Measurements from ENCODE around the gene ASXL1. TPM values are rescaled to one million over a fixed set of nuclear protein-coding genes. Genes with fewer than 3 reads are reported as not detected.

Gene ASXL1
- total and polyA plus RNA-seq, 5 donors from 2014 or later: 15.0 to 314 (median 21.7) TPM

DNA sequence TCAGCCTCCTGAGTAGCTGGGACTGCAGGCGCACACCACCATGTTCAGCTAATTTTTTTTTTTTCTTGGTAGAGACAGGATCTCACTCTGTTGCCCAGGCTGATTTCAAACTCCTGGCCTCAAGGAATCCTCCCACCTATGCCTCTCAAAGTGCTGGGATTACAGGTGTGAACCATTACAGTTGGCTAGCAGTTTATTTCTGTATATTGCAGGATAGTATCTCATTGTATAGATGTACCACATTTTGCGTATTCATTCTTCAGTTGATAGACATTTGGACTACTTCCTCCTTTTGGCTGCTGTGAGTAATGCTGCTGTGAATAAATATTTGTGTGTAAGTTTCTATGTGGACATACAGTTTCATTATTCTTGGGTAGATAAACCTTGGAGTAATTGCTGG, 32.9 kb downstream of the ASXL1 start:
- H3K36me3 ChIP-seq (ENCODE audit: control insufficient read depth, insufficient read depth, low read length): peaks cover 30% of the 10 kb centered on the region
- H3K4me3 ChIP-seq (ENCODE audit: low read depth, low read length): no peak overlapping the region
- ATAC-seq (ENCODE audit: low read depth in 2 of 2) (no peak), DNase-seq (no peak)
- Mint-ChIP-seq H3K9me3 (peaks cover 0 to 13% (median 1%) of the 10 kb centered on the region in 7 donors), H3K36me3 (peaks cover 28% of the 10 kb centered on the region), H3K27me3 (no peaks in the 10 kb centered on the region), H3K27ac (peak overlapping the region in 2 of 3 donors; percentile 64 to 83), H3K4me1 (peaks cover 28 to 66% (median 53%) of the 10 kb centered on the region in 4 donors), H3K4me3 (no peak overlapping the region)
- no peak overlapping the region for H3K27ac ChIP-seq (ENCODE audit: insufficient read depth, low read length, poor library complexity, severe bottlenecking)
- peaks cover 36% of the 10 kb centered on the region for H3K4me1 ChIP-seq (ENCODE audit: control insufficient read depth, insufficient read depth, low read length, poor library complexity, severe bottlenecking)
- H3K27me3 ChIP-seq (ENCODE audit: control insufficient read depth, insufficient read depth, low read length): no peaks in the 10 kb centered on the region
- peaks cover 3 to 6% of the 10 kb centered on the region in 2 experiments for H3K9me3 ChIP-seq (ENCODE audit: control insufficient read depth in 2 of 2, low read length in 2 of 2)

DNA sequence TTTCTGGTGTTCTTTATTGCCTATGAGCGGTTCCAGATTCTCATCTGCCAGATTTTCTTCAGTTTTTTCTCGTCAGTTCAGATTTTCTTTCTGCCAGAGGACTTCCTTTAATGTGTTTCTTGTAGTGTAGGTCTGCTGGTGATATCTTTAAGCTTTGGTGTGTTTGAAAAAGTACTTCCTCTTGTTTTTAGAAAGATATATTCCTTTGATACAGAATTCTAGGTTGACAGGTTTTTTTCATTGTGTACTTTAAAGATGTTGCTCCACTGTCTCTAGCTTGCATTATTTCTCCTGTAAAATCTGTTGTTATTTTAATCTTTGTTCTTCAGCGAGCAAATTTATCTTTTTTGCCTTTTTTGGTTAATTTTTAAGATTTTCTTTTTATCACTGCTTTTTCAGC, 36.9 kb downstream of the ASXL1 start:
- no peaks in the 10 kb centered on the region for H3K27me3 Mint-ChIP-seq
- peak overlapping the region; percentile 1 for H3K27ac ChIP-seq (ENCODE audit: insufficient read depth, low read length, poor library complexity, severe bottlenecking)
- H3K4me1 ChIP-seq (ENCODE audit: control insufficient read depth, insufficient read depth, low read length, poor library complexity, severe bottlenecking): peaks cover 10% of the 10 kb centered on the region
- peaks cover 0 to 16% (median 3%) of the 10 kb centered on the region in 7 donors for H3K9me3 Mint-ChIP-seq
- H3K9me3 ChIP-seq (ENCODE audit: control insufficient read depth in 2 of 2, low read length in 2 of 2): peaks cover 3 to 6% of the 10 kb centered on the region in 2 experiments
- no peaks in the 10 kb centered on the region for H3K27me3 ChIP-seq (ENCODE audit: control insufficient read depth, insufficient read depth, low read length)
- peaks cover 29 to 57% (median 43%) of the 10 kb centered on the region in 4 donors for H3K4me1 Mint-ChIP-seq
- H3K36me3 Mint-ChIP-seq: peaks cover 44% of the 10 kb centered on the region
- no peak overlapping the region for H3K4me3 Mint-ChIP-seq
- H3K4me3 ChIP-seq (ENCODE audit: low read depth, low read length): no peak overlapping the region
- DNase-seq (no peak), ATAC-seq (ENCODE audit: low read depth in 2 of 2) (no peak)
- H3K36me3 ChIP-seq (ENCODE audit: control insufficient read depth, insufficient read depth, low read length): peaks cover 33% of the 10 kb centered on the region
- peak overlapping the region in 1 of 3 donors; percentile 65 for H3K27ac Mint-ChIP-seq

DNA sequence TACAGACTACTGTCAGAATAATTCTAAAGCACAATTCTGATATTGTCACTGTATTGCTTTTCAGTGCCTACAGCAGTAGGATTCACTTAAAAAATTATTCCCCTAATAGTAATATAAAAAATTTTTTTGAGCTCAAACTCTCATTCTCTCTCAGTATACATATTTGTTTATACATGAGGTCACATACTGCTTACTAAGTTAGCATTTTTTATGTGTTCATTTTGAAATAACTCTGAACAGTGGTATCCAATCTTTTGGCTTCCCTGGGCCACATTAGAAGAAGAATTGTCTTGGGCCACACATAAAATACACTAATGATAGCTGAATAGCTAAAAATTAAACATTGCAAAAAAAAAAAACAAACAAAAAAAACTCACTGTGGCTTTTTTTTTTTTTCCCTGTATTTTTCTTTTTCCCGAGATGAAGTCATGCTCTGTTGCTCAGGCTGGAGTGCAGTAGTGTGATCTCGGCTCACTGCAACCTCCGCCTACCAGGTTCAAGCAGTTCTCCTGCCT, 38.6 kb downstream of the ASXL1 start:
- Histone ChIP-seq H3K27ac (ENCODE audit: insufficient read depth, low read length, poor library complexity, severe bottlenecking) (no peak overlapping the region), H3K4me3 (ENCODE audit: low read depth, low read length) (no peak overlapping the region), H3K4me1 (ENCODE audit: control insufficient read depth, insufficient read depth, low read length, poor library complexity, severe bottlenecking) (peaks cover 16% of the 10 kb centered on the region), H3K27me3 (ENCODE audit: control insufficient read depth, insufficient read depth, low read length) (no peaks in the 10 kb centered on the region), H3K9me3 (ENCODE audit: control insufficient read depth in 2 of 2, low read length in 2 of 2) (peaks cover 3 to 6% of the 10 kb centered on the region in 2 experiments), H3K36me3 (ENCODE audit: control insufficient read depth, insufficient read depth, low read length) (peaks cover 27% of the 10 kb centered on the region)
- DNase-seq (no peak), ATAC-seq (ENCODE audit: low read depth in 2 of 2) (no peak)
- Mint-ChIP-seq H3K4me1 (peaks cover 36 to 59% (median 50%) of the 10 kb centered on the region in 4 donors), H3K9me3 (peaks cover 0 to 16% (median 3%) of the 10 kb centered on the region in 7 donors), H3K27me3 (no peaks in the 10 kb centered on the region), H3K36me3 (peaks cover 42% of the 10 kb centered on the region), H3K4me3 (peak overlapping the region in 1 of 4 donors; percentile 1), H3K27ac (no peak overlapping the region)

DNA sequence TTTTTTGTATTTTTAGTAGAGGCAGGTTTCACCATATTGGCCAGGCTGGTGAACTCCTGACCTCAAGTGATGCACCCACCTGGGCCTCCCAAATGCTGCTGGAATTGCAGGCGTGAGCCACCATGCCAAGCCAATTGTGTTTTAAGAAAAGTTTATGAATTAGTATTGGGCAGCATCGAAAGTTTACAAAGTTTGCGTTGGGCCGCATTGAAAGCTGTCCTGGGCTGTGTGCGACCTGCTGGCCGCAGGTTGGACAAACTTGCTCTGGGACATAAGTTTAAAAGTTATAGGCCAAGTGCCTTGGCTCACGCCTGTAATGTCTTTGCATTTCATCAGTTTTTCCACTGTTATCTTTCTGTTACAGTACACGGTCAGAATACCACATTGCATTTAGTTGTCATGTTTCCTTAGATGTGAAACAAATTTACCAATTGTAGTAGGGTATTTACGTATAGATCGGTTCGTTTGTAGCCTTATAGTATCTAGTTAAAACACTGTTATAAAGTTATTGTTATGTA, 39.5 kb downstream of the ASXL1 start:
- Histone ChIP-seq H3K27me3 (ENCODE audit: control insufficient read depth, insufficient read depth, low read length) (no peaks in the 10 kb centered on the region), H3K27ac (ENCODE audit: insufficient read depth, low read length, poor library complexity, severe bottlenecking) (no peak overlapping the region), H3K9me3 (ENCODE audit: control insufficient read depth in 2 of 2, low read length in 2 of 2) (peaks cover 3 to 6% of the 10 kb centered on the region in 2 experiments), H3K36me3 (ENCODE audit: control insufficient read depth, insufficient read depth, low read length) (peaks cover 30% of the 10 kb centered on the region), H3K4me3 (ENCODE audit: low read depth, low read length) (no peak overlapping the region), H3K4me1 (ENCODE audit: control insufficient read depth, insufficient read depth, low read length, poor library complexity, severe bottlenecking) (peaks cover 21% of the 10 kb centered on the region)
- ATAC-seq (ENCODE audit: low read depth in 2 of 2): no peak
- Mint-ChIP-seq H3K9me3 (peaks cover 0 to 16% (median 3%) of the 10 kb centered on the region in 7 donors), H3K36me3 (peaks cover 37% of the 10 kb centered on the region), H3K27ac (peak overlapping the region in 1 of 3 donors; percentile 32), H3K4me1 (peaks cover 41 to 65% (median 51%) of the 10 kb centered on the region in 4 donors), H3K4me3 (no peak overlapping the region), H3K27me3 (no peaks in the 10 kb centered on the region)
- DNase-seq: no peak

DNA sequence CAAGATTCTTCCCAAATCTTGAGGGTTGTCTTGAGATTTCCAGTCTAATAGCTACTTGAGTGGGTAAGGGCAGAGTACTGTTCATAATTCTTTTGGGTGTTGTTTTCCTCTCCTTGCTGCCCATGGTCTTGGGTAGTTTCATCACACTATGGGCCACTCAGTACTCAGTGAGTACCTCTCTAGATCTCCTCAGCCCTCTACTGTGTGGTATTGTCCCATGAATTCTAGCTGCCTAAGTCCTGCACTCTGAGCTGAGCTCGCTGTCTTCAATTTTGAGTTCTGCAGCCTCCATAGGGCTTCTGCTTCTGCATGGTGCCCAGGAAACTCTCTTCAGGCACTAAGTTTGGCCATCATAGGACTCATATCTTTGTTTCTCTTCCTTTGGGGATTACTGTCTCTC, 42.3 kb downstream of the ASXL1 start:
- Histone ChIP-seq H3K9me3 (ENCODE audit: control insufficient read depth in 2 of 2, low read length in 2 of 2) (peaks cover 0 to 1% of the 10 kb centered on the region in 2 experiments), H3K4me3 (ENCODE audit: low read depth, low read length) (no peak overlapping the region), H3K27ac (ENCODE audit: insufficient read depth, low read length, poor library complexity, severe bottlenecking) (no peak overlapping the region), H3K36me3 (ENCODE audit: control insufficient read depth, insufficient read depth, low read length) (peaks cover 25% of the 10 kb centered on the region), H3K27me3 (ENCODE audit: control insufficient read depth, insufficient read depth, low read length) (no peaks in the 10 kb centered on the region), H3K4me1 (ENCODE audit: control insufficient read depth, insufficient read depth, low read length, poor library complexity, severe bottlenecking) (peaks cover 21% of the 10 kb centered on the region)
- H3K4me1 Mint-ChIP-seq: peaks cover 45 to 72% (median 53%) of the 10 kb centered on the region in 4 donors
- H3K27ac Mint-ChIP-seq: peak overlapping the region in 1 of 3 donors; percentile 50
- H3K36me3 Mint-ChIP-seq: peaks cover 26% of the 10 kb centered on the region
- H3K4me3 Mint-ChIP-seq: peak overlapping the region in 2 of 4 donors; percentile 57 to 59
- ATAC-seq (ENCODE audit: low read depth in 2 of 2) (no peak), DNase-seq (no peak)
- no peaks in the 10 kb centered on the region for H3K27me3 Mint-ChIP-seq
- peaks cover 0 to 8% (median 0%) of the 10 kb centered on the region in 7 donors for H3K9me3 Mint-ChIP-seq

DNA sequence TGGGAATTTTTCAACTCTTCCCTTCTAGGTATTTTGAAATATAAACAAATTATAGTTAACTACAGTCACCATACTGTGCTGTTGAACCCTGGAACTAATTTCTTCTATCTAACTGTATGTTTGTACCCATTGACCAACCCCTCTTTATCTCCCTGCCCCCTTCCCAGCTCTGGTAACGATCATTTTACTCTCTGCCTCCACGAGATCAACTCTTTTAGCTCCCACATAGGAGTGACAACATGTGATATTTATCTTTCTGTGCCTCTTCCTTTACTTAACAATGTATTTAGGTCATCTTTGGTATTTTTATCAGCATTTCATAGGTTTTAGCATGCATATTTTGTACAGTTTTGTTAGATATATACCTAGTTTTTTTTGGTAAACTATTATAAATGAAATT, 45.9 kb downstream of the ASXL1 start:
- Histone ChIP-seq H3K4me3 (ENCODE audit: low read depth, low read length) (no peak overlapping the region), H3K9me3 (ENCODE audit: control insufficient read depth in 2 of 2, low read length in 2 of 2) (no peaks in the 10 kb centered on the region), H3K36me3 (ENCODE audit: control insufficient read depth, insufficient read depth, low read length) (peaks cover 26% of the 10 kb centered on the region), H3K27me3 (ENCODE audit: control insufficient read depth, insufficient read depth, low read length) (no peaks in the 10 kb centered on the region), H3K4me1 (ENCODE audit: control insufficient read depth, insufficient read depth, low read length, poor library complexity, severe bottlenecking) (peaks cover 36% of the 10 kb centered on the region), H3K27ac (ENCODE audit: insufficient read depth, low read length, poor library complexity, severe bottlenecking) (no peak overlapping the region)
- Mint-ChIP-seq H3K9me3 (peaks cover 0 to 3% (median 0%) of the 10 kb centered on the region in 7 donors), H3K4me1 (peaks cover 55 to 84% (median 63%) of the 10 kb centered on the region in 4 donors), H3K36me3 (peaks cover 17% of the 10 kb centered on the region), H3K27ac (peak overlapping the region in 2 of 3 donors; percentile 25 to 48), H3K4me3 (peak overlapping the region in 2 of 4 donors; percentile 9 to 27), H3K27me3 (no peaks in the 10 kb centered on the region)
- ATAC-seq (ENCODE audit: low read depth in 2 of 2): no peak
- no peak for DNase-seq

DNA sequence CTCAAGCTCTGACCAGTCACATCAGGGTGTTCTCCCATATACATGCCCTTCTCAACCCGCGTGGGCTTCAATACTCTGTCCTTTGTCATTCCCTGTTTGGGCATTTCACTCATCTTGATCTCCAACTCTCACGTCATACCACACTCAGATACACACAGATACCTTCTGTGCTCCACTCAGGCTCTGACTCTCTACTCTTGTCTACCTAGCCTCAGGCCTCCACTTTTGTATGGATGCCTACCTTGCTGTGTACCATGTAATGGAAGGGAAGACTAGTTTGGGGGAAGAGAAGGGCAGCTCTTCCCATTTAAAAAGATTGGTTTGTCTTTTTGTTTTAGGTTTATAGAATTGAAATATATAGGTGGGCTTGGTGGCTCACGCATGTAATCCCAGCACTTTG, 48.6 kb downstream of the ASXL1 start:
- Histone ChIP-seq H3K4me3 (ENCODE audit: low read depth, low read length) (peak overlapping the region; percentile 55), H3K4me1 (ENCODE audit: control insufficient read depth, insufficient read depth, low read length, poor library complexity, severe bottlenecking) (peaks cover 33% of the 10 kb centered on the region), H3K9me3 (ENCODE audit: control insufficient read depth in 2 of 2, low read length in 2 of 2) (no peaks in the 10 kb centered on the region), H3K36me3 (ENCODE audit: control insufficient read depth, insufficient read depth, low read length) (peaks cover 27% of the 10 kb centered on the region), H3K27ac (ENCODE audit: insufficient read depth, low read length, poor library complexity, severe bottlenecking) (no peak overlapping the region), H3K27me3 (ENCODE audit: control insufficient read depth, insufficient read depth, low read length) (no peaks in the 10 kb centered on the region)
- Mint-ChIP-seq H3K27me3 (no peaks in the 10 kb centered on the region), H3K4me3 (peak overlapping the region; percentile 7 to 79 (median 42)), H3K27ac (peak overlapping the region; percentile 48 to 89 (median 78)), H3K36me3 (peaks cover 4% of the 10 kb centered on the region), H3K4me1 (peaks cover 38 to 78% (median 50%) of the 10 kb centered on the region in 4 donors), H3K9me3 (peaks cover 0 to 3% (median 0%) of the 10 kb centered on the region in 7 donors)
- ATAC-seq (ENCODE audit: low read depth in 2 of 2) (no peak), DNase-seq (no peak)

All from CD4-positive, CD25-positive, alpha-beta regulatory T cell (primary cell).